NB4 (cell line): ENCODE results near the gene DICER1.

Experiments
- MYC ChIP-seq: IDR thresholded peaks from 2 replicates; pipeline ENCODE4 v1.6.1; 2011; ENCODE audit warnings: low read depth, low read length
- POLR2A ChIP-seq: IDR thresholded peaks from 2 replicates; pipeline ENCODE4 v1.6.1; 2011; ENCODE audit warnings: mild to moderate bottlenecking; ENCODE audit not compliant: insufficient read length; ENCODE audit errors: extremely low read depth
- TF ChIP-seq, protein P1 (sequence below): IDR thresholded peaks from one replicate; pipeline ENCODE4 v1.5.1; 2012; ENCODE audit warnings: low read depth, low read length
- TF ChIP-seq, protein P2 (sequence below): IDR thresholded peaks from 2 replicates; pipeline ENCODE4 v1.6.1; 2011; ENCODE audit warnings: low read depth, low read length

DNA sequence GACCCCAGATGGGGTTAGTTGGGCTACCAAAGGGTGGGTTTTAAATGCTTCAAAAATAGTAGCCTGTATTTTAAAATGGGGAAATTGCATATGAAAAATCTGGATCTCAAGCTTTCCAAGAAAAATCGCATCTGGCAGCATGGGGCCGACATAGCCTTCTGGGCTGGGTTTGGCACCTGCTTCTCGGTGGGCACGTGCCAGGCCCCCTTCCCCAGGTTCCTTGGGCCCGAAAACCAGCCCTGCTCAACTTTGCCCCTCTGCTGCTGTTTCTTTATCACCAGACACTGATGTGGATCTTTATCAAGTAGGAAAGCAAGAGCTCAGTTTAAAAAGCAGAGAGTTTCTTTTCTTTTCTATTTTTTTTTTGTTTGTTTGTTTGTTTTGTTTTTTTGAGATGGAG, 95.1 kb downstream of the DICER1 start:
- no peak for TF ChIP-seq POLR2A
- TF ChIP-seq, protein P1, sequence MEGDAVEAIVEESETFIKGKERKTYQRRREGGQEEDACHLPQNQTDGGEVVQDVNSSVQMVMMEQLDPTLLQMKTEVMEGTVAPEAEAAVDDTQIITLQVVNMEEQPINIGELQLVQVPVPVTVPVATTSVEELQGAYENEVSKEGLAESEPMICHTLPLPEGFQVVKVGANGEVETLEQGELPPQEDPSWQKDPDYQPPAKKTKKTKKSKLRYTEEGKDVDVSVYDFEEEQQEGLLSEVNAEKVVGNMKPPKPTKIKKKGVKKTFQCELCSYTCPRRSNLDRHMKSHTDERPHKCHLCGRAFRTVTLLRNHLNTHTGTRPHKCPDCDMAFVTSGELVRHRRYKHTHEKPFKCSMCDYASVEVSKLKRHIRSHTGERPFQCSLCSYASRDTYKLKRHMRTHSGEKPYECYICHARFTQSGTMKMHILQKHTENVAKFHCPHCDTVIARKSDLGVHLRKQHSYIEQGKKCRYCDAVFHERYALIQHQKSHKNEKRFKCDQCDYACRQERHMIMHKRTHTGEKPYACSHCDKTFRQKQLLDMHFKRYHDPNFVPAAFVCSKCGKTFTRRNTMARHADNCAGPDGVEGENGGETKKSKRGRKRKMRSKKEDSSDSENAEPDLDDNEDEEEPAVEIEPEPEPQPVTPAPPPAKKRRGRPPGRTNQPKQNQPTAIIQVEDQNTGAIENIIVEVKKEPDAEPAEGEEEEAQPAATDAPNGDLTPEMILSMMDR = no peak
- TF ChIP-seq, protein P2, sequence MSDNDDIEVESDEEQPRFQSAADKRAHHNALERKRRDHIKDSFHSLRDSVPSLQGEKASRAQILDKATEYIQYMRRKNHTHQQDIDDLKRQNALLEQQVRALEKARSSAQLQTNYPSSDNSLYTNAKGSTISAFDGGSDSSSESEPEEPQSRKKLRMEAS = no peak
- no peak for TF ChIP-seq MYC
